ENCODE measurements around the gene EIF2S2. TPM values are rescaled to one million over a fixed set of nuclear protein-coding genes. Genes with fewer than 3 reads are reported as not detected.

EIF2S2 gene
- total RNA-seq, 6 experiments from 2014 or later: 16.7 to 50.6 (median 30.8) TPM

- DNase-seq: no peak
These were observed 65.9 kb downstream of the EIF2S2 start for GRCh38 chr20:34045930-34046725.

GRCh38 chr20:34045294-34045693 is 66.7 kb downstream of the EIF2S2 start:
- TF ChIP-seq POLR2A (IDR thresholded peaks at IDR 0.05): no peak
- Histone ChIP-seq H3K27me3 (no peaks in the 10 kb centered on the region), H3K36me3 (no peaks in the 10 kb centered on the region), H3K4me1 (peaks cover 0 to 10% (median 4%) of the 10 kb centered on the region in 4 donors), H3K9me3 (no peaks in the 10 kb centered on the region), H3K27ac (no peak overlapping the region), H3K4me3 (no peak overlapping the region)
- WGBS (ENCODE audit: insufficient coverage, low coverage, low lambda C conversion rate, missing lambda C conversion rate): 6% methylated on average over 2 of the region's 2 CpGs
- intact Hi-C loops (cut with DNase I): no loop called here
- peak; percentile 77 to 88 (median 84) for ATAC-seq
- peak in 1 of 3 donors; percentile 65 for DNase-seq

More at GRCh38 chr20:34045930-34046725, 65.9 kb downstream of the EIF2S2 start:
- TF ChIP-seq POLR2A (IDR thresholded peaks at IDR 0.05) (no peak), CTCF (IDR thresholded peaks at IDR 0.05) (no peak)
- Histone ChIP-seq H3K4me1 (peaks cover 0 to 10% (median 4%) of the 10 kb centered on the region in 4 donors), H3K9me3 (no peaks in the 10 kb centered on the region), H3K36me3 (no peaks in the 10 kb centered on the region), H3K4me3 (no peak overlapping the region), H3K27ac (no peak overlapping the region), H3K27me3 (no peaks in the 10 kb centered on the region)
- intact Hi-C loops (cut with DNase I): no loop called here
- no peak for ATAC-seq
- WGBS (ENCODE audit: insufficient coverage, low coverage, low lambda C conversion rate, missing lambda C conversion rate): 66% methylated on average over 5 of the region's 5 CpGs

- Histone ChIP-seq H3K36me3 (no peaks in the 10 kb centered on the region), H3K27me3 (no peaks in the 10 kb centered on the region), H3K4me1 (peaks cover 0 to 10% (median 4%) of the 10 kb centered on the region in 4 donors), H3K4me3 (no peak overlapping the region), H3K27ac (no peak overlapping the region), H3K9me3 (no peaks in the 10 kb centered on the region)
- no peak for DNase-seq
- intact Hi-C loops (cut with DNase I): no loop called here
- ATAC-seq: no peak
- TF ChIP-seq POLR2A (IDR thresholded peaks at IDR 0.05) (no peak), CTCF (IDR thresholded peaks at IDR 0.05) (no peak)
These were observed 69.0 kb downstream of the EIF2S2 start for GRCh38 chr20:34043025-34043424.

GRCh38 chr20:34042262-34042661 is 69.8 kb downstream of the EIF2S2 start:
- WGBS (ENCODE audit: insufficient coverage, low coverage, low lambda C conversion rate, missing lambda C conversion rate): 70% methylated on average over 2 of the region's 4 CpGs
- H3K36me3 ChIP-seq: no peaks in the 10 kb centered on the region
- H3K9me3 ChIP-seq: no peaks in the 10 kb centered on the region
- DNase-seq (no peak), ATAC-seq (no peak)
- peaks cover 0 to 10% (median 4%) of the 10 kb centered on the region in 4 donors for H3K4me1 ChIP-seq
- no peak overlapping the region for H3K4me3 ChIP-seq
- TF ChIP-seq POLR2A (IDR thresholded peaks at IDR 0.05) (no peak), CTCF (IDR thresholded peaks at IDR 0.05) (no peak)
- H3K27me3 ChIP-seq: no peaks in the 10 kb centered on the region
- intact Hi-C loops (cut with DNase I): no loop called here
- no peak overlapping the region for H3K27ac ChIP-seq

- TF ChIP-seq CTCF (IDR thresholded peaks at IDR 0.05) (no peak), POLR2A (IDR thresholded peaks at IDR 0.05) (no peak)
- no peak overlapping the region for H3K27ac ChIP-seq
- DNase-seq: no peak
- no peak for ATAC-seq
- no peak overlapping the region for H3K4me3 ChIP-seq
- H3K9me3 ChIP-seq: no peaks in the 10 kb centered on the region
- intact Hi-C loops (cut with DNase I): no loop called here
- WGBS (ENCODE audit: insufficient coverage, low coverage, low lambda C conversion rate, missing lambda C conversion rate): 88% methylated on average over 4 of the region's 4 CpGs
- H3K36me3 ChIP-seq: no peaks in the 10 kb centered on the region
- H3K27me3 ChIP-seq: no peaks in the 10 kb centered on the region
- H3K4me1 ChIP-seq: peaks cover 0 to 10% (median 4%) of the 10 kb centered on the region in 4 donors
These were observed 70.8 kb downstream of the EIF2S2 start for GRCh38 chr20:34041226-34041625.
